D341Med (cell line): ENCODE results near the gene ANKFN1.

Experiments
- DNase-seq: peaks from one replicate; pipeline ENCODE4 v3.0.0; 2012; ENCODE audit warnings: low spot score

The ANKFN1 gene, protein sequence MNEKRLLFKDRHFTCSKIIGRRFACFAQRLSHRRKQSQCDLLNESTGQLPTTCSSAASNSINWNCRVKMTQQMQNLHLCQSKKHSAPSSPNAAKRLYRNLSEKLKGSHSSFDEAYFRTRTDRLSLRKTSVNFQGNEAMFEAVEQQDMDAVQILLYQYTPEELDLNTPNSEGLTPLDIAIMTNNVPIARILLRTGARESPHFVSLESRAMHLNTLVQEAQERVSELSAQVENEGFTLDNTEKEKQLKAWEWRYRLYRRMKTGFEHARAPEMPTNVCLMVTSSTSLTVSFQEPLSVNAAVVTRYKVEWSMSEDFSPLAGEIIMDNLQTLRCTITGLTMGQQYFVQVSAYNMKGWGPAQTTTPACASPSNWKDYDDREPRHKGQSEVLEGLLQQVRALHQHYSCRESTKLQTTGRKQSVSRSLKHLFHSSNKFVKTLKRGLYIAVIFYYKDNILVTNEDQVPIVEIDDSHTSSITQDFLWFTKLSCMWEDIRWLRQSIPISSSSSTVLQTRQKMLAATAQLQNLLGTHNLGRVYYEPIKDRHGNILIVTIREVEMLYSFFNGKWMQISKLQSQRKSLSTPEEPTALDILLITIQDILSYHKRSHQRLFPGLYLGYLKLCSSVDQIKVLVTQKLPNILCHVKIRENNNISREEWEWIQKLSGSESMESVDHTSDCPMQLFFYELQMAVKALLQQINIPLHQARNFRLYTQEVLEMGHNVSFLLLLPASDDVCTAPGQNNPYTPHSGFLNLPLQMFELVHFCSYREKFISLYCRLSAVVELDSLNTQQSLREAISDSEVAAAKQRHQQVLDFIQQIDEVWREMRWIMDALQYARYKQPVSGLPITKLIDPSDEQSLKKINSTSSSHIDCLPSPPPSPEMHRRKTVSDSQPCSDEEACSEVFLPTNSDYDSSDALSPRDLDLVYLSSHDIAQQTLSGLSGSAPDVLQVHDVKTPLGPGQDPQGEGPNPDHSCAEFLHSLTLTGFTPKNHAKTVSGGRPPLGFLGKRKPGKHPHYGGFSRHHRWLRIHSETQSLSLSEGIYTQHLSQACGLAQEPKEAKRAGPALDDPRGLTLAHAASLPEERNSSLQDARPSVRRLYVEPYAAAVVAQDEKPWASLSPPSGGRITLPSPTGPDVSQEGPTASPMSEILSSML

GRCh38 chr17:56152874-56153602, at the start of gene ANKFN1:
Gene ANKFN1 (plus strand): TSS chr17:56153475. CDS start chr17:56212668, 59,193 bp downstream.
- DNase-seq, result no peak

GRCh38 chr17:56108811-56109284, 44.4 kb upstream of the ANKFN1 start:
- no peak for DNase-seq

DNA sequence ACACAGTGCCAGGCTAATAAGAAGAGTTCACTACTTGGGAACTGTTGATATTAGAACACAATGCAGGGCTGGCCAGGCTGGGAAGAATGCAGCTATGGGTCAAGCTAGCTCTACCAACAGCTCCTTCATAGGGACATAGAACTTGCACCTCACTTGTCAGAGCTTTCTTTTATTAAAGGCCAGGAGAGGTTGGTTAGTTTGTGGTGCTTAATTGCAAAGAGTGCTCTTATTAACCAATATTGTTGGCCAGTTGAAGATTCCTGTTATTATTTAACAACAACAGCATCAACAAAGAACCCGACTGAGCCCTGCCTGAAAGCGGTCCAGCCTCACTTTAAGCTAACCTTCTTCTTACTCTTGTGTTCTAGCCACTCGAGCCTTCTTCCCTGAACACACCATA, 43.4 kb upstream of the ANKFN1 start:
- DNase-seq, result no peak

GRCh38 chr17:56110463-56111135, 42.7 kb upstream of the ANKFN1 start:
- no peak for DNase-seq

- no peak for DNase-seq
Measured at GRCh38 chr17:56111706-56112485, 41.4 kb upstream of the ANKFN1 start.

DNA sequence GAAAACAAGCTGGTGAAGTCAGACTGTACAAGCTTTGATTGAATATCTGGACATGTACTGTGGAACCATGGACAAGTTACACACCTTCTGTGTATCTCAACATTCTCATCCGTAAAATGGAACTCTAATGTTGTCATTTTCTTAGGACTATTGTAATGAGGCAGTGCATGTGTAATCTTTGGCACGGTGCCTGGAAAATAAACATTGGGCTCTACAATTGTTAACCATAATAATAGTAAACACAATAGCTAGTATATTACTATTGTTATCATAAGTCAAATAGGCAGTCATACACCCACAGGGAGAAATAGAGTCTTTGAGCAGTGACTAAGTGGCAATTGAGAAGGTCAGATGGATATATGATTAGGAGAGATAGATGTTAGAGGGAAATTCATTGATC, 39.8 kb upstream of the ANKFN1 start:
- no peak for DNase-seq

- DNase-seq, result peak; percentile 55
Measured at GRCh38 chr17:56114469-56114868, 38.8 kb upstream of the ANKFN1 start.

GRCh38 chr17:56119191-56119590, 34.1 kb upstream of the ANKFN1 start:
- DNase-seq, result no peak

GRCh38 chr17:56119936-56120335, 33.3 kb upstream of the ANKFN1 start:
- no peak for DNase-seq

- peak; percentile 50 for DNase-seq
Measured at GRCh38 chr17:56121191-56122051, 31.9 kb upstream of the ANKFN1 start.

DNA sequence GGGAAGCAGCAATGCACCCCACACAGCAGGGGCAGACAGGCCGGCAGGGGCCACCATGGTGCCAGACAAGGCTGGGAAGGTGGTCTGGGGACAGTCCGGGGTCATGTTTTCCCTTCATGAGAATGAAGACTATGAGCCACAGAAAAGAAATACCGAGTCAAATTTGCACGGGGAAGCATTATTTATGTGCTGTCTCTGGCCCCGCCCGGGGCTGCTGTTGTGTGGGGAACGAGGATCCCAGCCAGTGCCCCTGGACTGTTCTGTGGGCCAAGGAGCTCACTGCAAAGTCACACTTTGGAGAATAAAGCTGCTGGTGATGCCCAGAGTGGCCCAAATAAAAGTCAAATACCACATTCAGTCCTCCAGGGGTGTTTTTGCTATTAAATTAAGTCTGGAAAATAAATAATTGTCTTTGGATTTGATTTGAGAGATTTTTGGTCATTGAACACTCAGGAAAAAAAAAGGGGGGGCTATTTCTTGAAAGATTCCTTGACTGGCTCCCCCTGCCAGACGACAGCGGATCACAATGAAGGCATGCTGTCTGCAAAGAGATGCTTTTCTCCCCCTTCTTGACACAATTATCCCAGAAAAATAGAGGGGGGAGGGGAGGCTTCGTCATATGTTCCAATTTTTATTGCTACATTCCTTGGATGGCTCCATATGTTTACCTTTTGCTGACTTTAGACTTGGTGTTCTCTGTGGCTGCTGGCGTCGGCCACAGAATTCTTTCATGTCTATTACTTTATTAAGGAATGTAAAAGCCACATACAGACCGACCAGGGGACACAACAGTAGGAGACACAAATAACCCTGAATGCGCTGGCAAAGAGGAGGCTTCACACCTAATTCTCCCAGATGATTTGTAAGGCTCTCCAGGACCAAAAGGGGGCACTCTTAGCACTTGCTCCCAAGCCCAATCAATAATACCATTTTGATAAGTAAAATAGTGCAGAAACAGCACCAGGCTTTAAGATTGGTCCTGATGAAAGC, 27.1 kb upstream of the ANKFN1 start:
- DNase-seq, result peak; percentile 79

DNA sequence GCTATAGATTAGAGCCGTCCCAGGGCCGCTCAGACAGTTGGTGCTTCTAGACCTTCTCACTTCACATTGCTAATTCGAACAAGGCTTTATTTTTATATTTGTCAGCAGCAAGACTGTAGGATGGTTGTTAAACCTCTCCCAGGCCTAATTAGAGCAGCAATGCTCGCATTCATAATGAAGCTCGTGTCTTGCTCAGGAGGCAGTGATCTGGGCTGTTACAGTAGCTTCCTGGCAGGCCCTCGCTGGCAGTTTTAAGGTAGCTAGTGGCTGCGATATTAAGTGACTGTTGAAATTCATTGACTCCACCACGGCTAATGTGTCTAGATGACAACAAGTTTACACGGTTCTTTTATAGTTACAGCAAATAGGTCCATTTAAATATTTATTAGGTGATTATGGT, 23.2 kb upstream of the ANKFN1 start:
- DNase-seq, result no peak

DNA sequence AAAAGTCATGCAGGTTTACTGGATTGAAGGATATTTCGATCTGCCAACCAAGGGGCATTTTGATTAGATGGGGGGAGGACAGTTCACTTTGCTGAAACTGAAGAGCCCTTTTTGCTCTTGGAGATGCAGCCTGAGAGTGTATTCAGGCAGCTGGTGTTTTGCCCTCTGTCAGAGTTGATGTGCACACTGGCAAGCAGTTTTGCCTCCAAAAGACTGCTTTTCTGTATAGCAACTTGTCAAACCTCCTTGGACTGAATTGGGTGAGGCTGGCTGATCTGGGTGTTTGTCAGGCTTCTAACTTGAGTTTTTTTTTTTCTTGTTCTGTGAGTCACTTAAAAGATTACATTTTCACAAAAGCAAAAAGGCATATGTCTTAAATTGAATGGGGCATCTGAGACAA, 22.6 kb upstream of the ANKFN1 start:
- DNase-seq, result no peak

GRCh38 chr17:56131431-56131830, 21.8 kb upstream of the ANKFN1 start:
- DNase-seq, result no peak

DNA sequence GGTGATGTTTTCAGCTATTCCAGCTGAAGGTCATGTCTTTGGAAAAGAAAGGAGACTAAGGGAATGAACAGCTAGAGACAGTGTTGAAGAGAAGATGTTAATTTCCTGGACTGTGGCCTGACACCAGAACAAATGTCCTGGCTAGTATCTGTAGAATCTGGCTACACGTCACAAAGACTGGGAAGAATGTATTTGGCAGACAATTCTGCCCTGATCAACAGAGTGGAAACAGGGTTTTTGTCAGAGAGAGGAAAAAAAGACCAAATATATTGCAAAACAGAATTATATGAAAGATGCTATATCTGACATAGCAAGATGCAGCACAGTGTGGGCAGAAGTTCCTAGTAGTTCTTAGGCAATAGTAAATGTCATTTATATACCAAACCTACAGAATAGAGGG, 17.0 kb upstream of the ANKFN1 start:
- no peak for DNase-seq

DNA sequence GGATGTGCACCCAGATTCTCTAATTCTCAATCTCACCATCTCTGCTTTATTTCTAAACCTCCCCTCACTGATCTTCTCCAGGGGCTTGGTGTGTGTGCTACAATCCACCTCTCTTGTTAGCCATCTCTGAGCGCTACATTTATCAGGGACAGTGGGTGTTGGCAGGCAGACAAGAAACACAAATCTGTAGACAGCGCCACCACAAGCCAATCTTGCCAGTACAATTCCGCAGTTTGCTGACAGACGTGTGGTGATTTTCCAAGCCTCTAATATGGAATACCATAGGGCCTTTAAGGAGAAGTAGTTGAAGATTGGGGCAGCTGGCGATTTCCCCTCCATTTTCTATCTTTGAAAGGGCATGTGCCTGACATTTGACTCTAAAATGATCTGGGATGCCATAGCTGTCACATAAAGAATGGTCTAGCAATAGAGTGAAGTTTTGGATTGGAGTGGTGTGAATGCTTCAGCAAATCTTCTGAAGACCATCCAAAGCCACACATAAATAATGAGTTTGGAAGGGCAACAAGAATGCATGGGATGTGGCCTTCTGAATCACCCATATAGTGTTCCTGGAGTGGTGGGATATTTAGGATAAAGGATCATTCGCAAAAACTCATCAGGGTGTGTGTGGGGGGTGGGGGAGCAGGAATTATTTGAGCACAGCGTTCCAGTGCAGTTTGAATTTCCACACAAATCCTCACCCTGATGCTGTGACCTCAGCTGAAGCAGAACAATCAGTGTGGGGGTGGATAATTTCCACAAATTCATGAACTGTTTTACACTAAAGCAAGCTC, 12.0 kb upstream of the ANKFN1 start:
- no peak for DNase-seq

- DNase-seq, result no peak
Measured at GRCh38 chr17:56142325-56142724, 10.9 kb upstream of the ANKFN1 start.
